Renal cortex interstitium (tissue), 11 donors: Measurements from ENCODE around the gene ILF3. TPM values are rescaled to one million over a fixed set of nuclear protein-coding genes. Genes with fewer than 3 reads are reported as not detected.
"Not testable (repeated sequence)": the region's sequence is repeated elsewhere in the genome, so short reads cannot be mapped to it uniquely, and the experiment has no call there.

Experiments
- DNase-seq, 11 donors: peaks; one replicate each; pipeline ENCODE4 v3.0.0-alpha.2; 2013; ENCODE audit warnings: low read depth in 9 of 11, low spot score in 4 of 11; ENCODE audit errors: extremely low read depth in 1 of 11
- polyA plus RNA-seq, 3 donors: library from polyadenylated mRNA; unstranded; fragments of 120-200 nt; gene quantifications; one replicate each; pipeline ENCODE4 v1.2.1, GENCODE V29; 2013; ENCODE audit not compliant: insufficient read length in 3 of 3

ILF3 gene
- polyA plus RNA-seq, 3 donors, result 295 to 328 (median 301) TPM

DNA sequence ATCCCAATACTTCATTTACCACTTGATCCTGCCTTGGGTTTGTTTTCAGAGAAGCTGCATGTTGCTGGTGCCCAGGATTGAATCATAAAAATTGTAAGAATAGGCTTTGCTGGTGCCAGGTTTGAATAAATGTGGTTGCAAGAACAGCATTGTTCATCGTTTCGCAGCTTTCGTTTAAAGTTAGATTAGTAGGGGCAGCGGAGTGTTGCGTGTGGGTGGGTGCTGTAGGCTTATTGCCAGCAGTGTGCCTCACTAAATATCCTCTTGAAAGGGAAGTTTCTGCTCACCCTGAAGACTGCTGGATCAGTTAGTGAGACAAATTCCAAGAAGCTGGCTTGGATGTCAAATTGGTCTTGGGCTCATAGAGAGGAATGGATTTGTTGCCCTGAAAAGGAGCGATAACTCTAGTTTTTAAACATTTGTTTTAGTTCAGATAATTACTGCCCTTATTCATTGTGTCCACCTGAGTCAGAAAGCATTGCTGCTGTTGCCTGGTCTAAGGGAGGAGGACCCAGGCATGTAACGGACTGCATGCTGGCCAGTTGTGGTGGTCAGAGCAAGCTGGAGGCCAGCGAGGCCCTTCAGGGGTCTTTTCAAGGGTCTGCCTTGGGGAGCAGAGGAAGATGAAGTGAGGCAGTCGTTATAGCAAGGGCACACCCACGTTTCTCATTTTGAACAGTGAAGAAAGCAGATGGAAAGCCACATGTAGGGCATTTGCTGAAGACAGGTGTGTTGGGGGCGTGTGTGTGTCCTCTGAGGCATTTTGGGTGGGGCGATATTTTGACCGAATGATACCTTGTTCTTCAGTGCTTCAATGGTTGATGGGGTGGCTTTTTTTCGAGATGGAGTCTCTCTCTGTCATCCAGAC lies 8.5 kb downstream of the ILF3 start:
- DNase-seq, result no peak

- DNase-seq, result not testable (repeated sequence)
Measured at GRCh38 chr19:10663252-10663563, 9.1 kb downstream of the ILF3 start.

GRCh38 chr19:10667867-10668266 lies 13.7 kb downstream of the ILF3 start:
- DNase-seq, result no peak

GRCh38 chr19:10669246-10669645 lies 15.1 kb downstream of the ILF3 start:
- no peak for DNase-seq

DNA sequence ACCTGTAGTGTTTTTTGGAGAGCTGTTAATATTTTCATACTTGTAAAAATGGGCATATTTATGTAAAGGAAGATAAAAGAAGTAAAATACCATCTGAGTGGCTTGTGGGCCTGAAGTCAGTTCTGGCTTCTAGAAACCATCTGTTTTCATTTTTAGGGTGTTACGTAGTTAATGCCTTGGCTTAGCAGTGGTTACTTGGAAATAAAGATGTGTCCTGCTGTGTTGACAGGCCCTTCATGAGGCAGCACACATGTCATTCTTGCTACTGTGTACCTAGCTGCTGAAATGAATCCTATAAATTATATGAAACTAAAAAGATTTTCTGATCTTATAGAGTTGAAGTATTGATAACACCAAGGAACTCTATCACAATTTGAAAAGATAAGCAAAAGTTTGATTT lies 16.0 kb downstream of the ILF3 start:
- no peak for DNase-seq

DNA sequence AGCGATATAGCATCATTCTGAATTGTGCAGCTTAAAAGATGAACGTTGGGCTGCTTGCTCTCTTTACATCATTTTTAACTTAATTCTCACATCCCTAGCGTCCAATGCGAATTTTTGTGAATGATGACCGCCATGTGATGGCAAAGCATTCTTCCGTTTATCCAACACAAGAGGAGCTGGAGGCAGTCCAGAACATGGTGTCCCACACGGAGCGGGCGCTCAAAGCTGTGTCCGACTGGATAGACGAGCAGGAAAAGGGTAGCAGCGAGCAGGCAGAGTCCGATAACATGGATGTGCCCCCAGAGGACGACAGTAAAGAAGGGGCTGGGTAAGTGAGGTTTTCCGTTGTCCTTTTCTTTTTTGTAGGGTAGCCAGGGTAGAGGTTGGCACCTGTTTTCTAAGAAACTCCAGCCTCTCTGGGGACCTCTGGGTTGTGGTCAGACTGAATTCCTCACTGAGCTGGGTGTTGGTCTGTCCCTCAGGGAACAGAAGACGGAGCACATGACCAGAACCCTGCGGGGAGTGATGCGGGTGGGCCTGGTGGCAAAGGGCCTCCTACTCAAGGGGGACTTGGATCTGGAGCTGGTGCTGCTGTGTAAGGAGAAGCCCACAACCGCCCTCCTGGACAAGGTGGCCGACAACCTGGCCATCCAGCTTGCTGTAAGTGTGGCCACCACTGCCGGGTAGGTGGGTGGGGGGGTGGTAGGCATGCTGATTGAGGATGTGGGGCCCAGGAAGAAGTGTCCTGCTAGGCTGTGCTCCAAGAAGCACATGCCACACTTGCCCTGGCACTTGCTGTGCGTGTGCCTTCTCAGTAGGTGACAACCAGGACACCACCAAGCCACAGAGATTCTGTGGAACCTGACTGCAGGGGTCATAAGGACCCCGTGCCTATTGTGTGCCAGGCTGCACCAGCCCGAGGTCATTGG lies 17.0 kb downstream of the ILF3 start:
- no peak for DNase-seq

GRCh38 chr19:10671922-10672321 lies 17.8 kb downstream of the ILF3 start:
- not testable (repeated sequence) for DNase-seq

DNA sequence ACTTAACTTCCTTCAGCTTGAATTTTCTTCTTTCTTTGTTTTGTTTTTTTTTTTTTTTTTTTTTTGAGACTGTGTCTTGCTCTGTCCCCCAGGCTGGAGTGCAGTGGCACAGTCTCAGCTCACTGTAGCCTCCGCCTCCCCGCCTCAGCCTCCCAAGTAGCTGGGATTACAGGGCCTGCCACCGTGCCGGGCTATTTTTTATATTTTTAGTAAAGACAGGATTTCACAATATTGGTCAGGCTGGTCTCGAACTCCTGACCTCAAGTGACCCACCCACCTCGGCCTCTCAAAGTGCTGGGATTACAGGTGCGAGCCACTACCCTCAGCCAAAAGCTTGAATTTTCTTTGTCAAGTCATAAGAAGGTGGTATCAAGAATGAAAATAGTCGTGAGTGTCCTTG lies 21.1 kb downstream of the ILF3 start:
- DNase-seq, result not testable (repeated sequence)

- DNase-seq, result no peak
Measured at GRCh38 chr19:10677751-10678150, 23.6 kb downstream of the ILF3 start.

DNA sequence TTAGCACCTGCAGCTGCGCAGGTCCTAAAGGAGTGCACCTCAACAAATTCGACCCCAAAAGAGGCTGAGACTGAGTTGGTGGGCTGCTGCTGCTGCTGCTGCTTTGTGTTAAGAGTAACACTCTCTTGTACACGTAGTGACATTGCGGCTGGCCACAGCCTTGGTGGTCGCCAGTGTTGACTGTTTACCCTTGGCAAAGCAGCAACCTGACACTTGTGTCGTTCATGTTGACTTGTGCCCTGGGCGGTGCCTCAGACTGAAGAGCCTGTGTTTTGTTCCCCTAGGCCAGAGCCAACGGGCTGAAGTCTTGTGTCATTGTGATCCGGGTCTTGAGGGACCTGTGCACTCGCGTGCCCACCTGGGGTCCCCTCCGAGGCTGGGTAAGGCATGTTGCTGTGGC lies 24.7 kb downstream of the ILF3 start:
- DNase-seq, result no peak

GRCh38 chr19:10679743-10680142 lies 25.6 kb downstream of the ILF3 start:
- no peak for DNase-seq

DNA sequence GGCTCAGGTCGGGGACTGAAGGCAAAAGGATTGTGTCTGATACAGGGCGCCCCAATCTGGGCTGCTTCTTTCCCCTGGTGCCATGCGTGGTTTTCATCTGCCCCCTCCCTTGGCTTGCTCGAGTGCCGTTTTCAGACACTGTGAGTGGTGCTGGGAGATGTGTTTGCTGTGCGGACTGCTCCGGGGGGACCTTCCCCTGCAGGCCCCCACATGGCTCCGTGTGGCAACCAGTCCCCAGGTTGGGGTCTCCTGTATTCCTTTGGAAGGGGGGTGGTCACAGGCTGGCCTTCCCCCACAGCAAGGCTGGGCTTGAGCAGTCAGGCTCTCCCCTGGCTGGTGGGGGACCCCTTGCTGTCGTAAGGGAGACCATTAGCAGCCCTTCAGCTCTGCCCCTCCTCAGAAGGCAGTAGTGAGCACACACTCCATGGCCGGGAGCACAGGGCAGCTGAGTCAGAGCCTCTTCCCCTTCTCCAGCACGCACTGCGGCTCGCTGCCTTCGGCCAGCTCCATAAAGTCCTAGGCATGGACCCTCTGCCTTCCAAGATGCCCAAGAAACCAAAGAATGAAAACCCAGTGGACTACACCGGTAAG lies 26.5 kb downstream of the ILF3 start:
- DNase-seq, result no peak

- DNase-seq, result no peak
Measured at GRCh38 chr19:10681658-10682057, 27.5 kb downstream of the ILF3 start.

DNA sequence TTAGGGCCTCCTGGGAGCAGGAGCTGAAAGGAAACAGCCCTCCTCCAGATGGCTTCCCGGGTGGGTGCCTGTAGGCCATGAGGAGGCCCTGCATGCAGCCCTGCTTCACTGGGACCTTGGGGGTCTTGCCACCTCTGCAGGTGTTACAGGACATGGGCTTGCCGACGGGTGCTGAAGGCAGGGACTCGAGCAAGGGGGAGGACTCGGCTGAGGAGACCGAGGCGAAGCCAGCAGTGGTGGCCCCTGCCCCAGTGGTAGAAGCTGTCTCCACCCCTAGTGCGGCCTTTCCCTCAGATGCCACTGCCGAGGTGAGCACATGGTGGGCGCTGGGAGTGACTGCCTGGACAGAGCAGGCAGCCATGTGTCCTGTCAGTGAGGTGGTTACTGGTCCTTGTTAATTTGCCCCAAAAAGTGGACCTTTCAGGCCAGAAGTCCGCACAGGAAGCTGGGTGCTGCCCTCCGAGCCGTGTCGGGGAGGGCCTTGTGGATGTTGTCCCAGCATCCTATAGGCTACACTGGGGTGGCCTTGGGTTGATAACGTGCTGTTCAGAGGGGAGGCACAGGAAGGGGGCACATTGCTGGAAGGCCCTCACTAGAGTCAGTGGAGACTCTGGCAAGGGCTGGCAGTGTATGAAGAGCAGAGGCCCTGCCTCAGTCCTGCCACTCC lies 28.4 kb downstream of the ILF3 start:
- no peak for DNase-seq

GRCh38 chr19:10683064-10683426 lies 28.9 kb downstream of the ILF3 start:
- DNase-seq, result no peak

GRCh38 chr19:10683582-10683981 lies 29.4 kb downstream of the ILF3 start:
- DNase-seq, result no peak

DNA sequence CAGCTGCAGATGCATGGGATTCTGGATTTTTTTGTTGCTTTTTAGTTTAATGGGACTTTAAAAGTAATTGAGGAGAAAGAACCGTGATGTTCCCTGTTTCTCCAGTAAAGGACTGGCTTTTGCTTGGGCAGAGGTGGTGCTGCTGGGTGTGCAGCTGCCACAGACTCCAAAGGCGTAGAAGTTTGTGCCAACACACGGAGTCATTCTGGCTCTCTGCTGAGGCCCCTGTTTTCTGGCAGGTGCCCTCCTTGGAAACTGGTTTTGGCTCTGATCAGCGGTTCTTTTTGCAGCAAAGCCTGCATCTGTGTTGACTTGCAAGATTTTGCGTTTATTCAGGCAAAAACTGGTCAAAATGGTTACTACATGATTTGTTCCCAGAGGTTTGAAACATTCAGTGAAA lies 31.1 kb downstream of the ILF3 start:
- DNase-seq, result no peak

DNA sequence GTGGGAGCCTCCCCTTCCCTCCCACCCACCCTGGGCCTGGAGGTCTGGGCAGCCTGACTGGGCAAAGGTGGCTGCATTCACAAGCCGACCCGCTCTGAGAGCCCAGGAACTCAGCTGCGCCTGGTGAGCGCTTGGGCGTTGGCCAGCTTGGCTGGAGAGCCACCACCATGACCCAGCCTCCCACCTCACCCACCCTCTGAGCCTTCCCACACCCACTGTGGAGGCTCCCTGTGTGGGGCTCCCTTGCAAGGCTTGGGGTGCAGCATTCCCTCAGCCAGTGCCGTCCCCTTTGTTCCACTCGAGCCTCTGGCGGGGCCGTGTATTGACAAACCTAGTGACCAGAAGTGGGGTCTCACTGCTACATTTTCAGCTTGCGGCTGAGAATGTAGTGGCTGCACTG lies 32.0 kb downstream of the ILF3 start:
- DNase-seq, result no peak

GRCh38 chr19:10686661-10687517 lies 32.7 kb downstream of the ILF3 start:
- no peak for DNase-seq
